T-helper 2 cell treated with Interferon-gamma antibody and Interleukin-4, amounts not matched to agents 5 μg/mL and 100 μg/mL, for 36 hours (primary cell): Measurements from ENCODE around the gene ZNF423.

Experiments used
- DNase-seq: peaks from one replicate; pipeline ENCODE4 v3.0.0; 2021; ENCODE audit warnings: low spot score
- H3K27ac Mint-ChIP-seq: one replicate; pipeline ENCODE4 v1.8.0; 2021; ENCODE audit warnings: mild to moderate bottlenecking, mixed read lengths
- H3K27me3 Mint-ChIP-seq: one replicate; pipeline ENCODE4 v1.8.0; 2021; ENCODE audit warnings: low read depth, mixed read lengths
- H3K36me3 Mint-ChIP-seq: one replicate; pipeline ENCODE4 v1.8.0; 2021; ENCODE audit warnings: low read depth, mixed read lengths
- H3K4me1 Mint-ChIP-seq: one replicate; pipeline ENCODE4 v1.8.0; 2021; ENCODE audit warnings: low read depth, mixed read lengths
- H3K4me3 Mint-ChIP-seq: one replicate; pipeline ENCODE4 v1.8.0; 2022; ENCODE audit warnings: mild to moderate bottlenecking, moderate library complexity, mixed read lengths
- H3K9me3 Mint-ChIP-seq: one replicate; pipeline ENCODE4 v1.8.0; 2021; ENCODE audit warnings: mixed read lengths

ZNF423 gene

DNA sequence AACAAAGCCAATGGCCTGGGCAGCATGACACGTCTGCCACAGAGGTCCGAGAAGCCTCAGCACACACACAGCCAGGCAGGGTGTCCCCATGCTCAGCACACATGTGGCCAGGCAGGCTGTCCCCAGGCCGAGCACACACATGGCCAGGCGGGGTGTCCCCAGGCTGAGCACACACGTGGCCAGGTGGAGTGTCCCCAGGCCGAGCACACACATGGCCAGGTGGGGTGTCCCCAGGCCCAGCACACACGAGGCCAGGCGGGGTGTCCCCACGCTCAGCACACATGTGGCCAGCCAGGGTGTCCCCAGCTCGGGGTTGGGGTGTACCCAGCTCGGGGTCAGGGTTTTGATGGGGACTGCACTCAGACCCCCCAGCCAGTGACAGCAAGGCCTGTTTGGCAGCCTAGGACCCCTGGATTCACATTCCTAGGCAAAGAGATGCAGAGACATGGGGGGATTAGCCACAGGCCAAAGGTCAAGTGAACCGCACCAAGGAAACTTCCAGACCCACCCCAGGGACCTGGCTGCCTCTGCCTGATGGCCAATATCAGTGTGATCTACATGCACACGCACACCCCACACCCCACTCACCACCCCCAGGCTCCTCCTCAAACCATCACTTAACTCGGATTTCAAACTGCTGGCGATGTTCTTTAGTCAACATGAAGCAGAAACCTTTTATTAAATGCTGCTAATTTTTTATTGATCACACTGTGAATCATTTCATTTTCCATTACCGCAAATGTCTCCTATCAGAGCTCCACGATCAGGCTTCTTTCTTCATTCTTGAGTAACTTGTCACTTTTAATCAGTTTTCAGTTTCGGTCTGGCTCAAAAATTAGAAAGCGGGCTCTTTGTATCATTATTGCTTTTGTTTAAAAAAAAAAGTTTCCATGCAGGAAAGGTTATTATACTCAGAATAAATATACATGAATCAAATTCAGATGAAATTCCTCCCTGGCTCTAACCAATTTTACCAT is 111.4 kb downstream of the ZNF423 start:
- Mint-ChIP-seq H3K36me3 (no peaks in the 10 kb centered on the region), H3K9me3 (no peaks in the 10 kb centered on the region), H3K27ac (no peak overlapping the region), H3K27me3 (no peaks in the 10 kb centered on the region), H3K4me1 (no peaks in the 10 kb centered on the region), H3K4me3 (no peak overlapping the region)
- DNase-seq, result no peak

DNA sequence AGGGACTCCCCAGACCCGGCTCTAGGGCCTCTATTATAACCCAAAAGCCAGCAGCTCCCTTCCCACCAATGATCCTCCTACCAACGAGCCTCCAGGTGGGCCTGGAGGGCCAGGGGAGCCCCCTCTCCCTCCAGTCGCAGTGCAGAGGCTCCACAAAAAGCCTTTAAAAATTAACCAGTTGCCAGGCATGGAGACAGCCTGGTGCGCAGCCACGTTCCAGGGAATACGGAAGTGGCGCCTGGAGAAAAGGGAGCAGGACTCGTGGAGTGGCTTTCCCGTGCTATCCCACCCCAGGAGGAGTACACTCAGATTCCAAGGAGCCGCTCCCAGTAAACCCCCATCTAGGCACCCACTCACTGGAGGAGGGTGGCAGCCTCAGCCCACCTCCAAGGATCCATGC is 112.3 kb downstream of the ZNF423 start:
- Mint-ChIP-seq H3K4me3 (no peak overlapping the region), H3K9me3 (no peaks in the 10 kb centered on the region), H3K36me3 (no peaks in the 10 kb centered on the region), H3K4me1 (no peaks in the 10 kb centered on the region), H3K27me3 (no peaks in the 10 kb centered on the region), H3K27ac (no peak overlapping the region)
- DNase-seq, result no peak

DNA sequence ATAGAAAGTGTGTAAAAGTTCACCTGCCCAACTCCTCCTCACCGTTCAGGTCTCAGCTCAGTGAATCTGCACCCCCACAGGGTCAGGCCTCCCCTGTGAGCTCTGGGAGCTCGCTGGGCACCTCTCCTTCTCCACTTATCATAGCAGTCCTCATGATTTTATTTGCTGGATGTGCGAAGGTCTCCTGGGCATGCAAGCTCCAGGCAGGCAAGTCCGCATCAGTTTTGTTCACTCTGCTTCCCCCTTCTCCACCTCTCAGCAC is 112.8 kb downstream of the ZNF423 start:
- no peak for DNase-seq
- Mint-ChIP-seq H3K4me1 (no peaks in the 10 kb centered on the region), H3K36me3 (no peaks in the 10 kb centered on the region), H3K27me3 (no peaks in the 10 kb centered on the region), H3K4me3 (no peak overlapping the region), H3K27ac (no peak overlapping the region), H3K9me3 (no peaks in the 10 kb centered on the region)

DNA sequence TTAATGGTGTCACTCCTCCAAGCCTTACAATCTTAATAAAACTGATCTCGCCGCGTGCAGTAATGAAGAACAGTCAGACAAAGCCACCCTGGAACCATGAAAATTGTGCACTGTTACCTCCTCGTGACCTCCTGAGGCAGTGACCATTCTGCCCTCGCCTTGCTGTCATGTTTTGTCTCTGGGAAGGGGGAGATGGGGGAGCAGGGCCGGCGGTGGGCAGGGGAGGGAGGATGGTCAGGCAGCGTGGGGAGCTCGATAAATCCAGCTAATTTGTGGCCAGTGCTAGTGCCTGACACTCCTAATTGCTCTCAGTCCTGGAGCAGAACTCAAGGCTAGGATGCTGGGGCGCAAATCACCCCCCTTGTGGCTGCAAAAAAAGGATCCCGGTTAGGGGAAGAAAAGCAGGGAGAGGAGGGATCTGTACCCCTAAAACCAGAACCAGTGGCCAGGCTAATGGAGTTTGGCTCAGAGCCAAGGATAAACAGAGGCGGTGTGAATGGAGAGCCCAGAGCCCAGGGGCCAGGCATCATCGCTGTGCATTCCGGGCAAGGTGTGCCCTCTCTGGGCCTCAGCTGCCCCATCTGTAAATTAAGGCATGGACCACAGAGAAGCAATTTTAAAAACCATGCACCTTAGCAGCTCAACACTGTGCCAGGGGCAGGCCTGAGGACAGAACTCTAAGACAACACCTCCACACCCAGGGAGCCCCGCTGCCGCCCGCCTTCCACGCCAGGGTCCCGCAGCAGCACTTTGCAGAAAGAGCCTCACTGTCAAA is 113.3 kb downstream of the ZNF423 start:
- no peaks in the 10 kb centered on the region for H3K36me3 Mint-ChIP-seq
- DNase-seq, result no peak
- no peaks in the 10 kb centered on the region for H3K27me3 Mint-ChIP-seq
- H3K27ac Mint-ChIP-seq, result no peak overlapping the region
- H3K9me3 Mint-ChIP-seq, result no peaks in the 10 kb centered on the region
- H3K4me1 Mint-ChIP-seq, result no peaks in the 10 kb centered on the region
- H3K4me3 Mint-ChIP-seq, result no peak overlapping the region

DNA sequence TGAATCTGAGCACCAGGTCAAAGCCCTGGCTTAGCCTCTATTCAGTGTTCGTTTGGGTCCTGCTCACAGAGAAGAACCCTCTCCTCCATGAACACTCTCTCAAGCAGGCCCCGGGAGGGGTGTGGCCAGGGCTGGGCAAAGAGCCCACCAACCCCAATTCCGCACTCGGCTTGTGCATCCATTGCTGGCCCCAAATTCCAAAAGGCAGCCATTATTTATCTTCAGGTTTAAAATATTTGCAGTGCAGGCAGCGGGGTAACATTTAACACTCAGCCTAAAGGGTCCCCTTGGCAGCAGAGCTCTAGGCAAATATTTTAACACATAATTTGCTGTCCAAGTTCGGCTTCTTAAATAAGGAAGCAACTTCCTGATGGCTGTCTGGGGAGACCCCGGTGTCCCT is 115.7 kb downstream of the ZNF423 start:
- no peak overlapping the region for H3K27ac Mint-ChIP-seq
- H3K9me3 Mint-ChIP-seq, result no peaks in the 10 kb centered on the region
- no peaks in the 10 kb centered on the region for H3K4me1 Mint-ChIP-seq
- no peaks in the 10 kb centered on the region for H3K27me3 Mint-ChIP-seq
- no peak for DNase-seq
- H3K4me3 Mint-ChIP-seq, result no peak overlapping the region
- no peaks in the 10 kb centered on the region for H3K36me3 Mint-ChIP-seq

DNA sequence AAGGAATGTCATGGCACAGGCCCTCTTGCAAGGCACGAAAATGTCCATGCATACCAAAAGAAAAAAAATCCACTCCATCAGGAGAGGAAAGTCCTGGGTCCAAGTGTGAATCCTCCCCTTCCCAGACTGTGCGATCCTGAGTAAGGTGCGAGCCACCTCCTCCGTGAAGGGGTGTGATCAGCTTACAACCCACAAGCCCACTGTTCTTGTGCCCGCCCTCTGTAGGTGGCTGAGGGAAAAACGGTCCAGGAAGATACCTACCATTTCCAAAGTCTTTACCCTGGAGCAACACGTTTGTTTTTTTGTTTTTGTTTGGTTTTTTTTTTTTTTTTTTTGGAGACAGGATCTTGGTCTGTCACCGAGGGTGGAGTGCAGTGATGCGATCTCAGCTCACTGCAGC is 116.5 kb downstream of the ZNF423 start:
- no peak overlapping the region for H3K27ac Mint-ChIP-seq
- no peak overlapping the region for H3K4me3 Mint-ChIP-seq
- no peaks in the 10 kb centered on the region for H3K36me3 Mint-ChIP-seq
- no peaks in the 10 kb centered on the region for H3K9me3 Mint-ChIP-seq
- DNase-seq, result no peak
- H3K27me3 Mint-ChIP-seq, result no peaks in the 10 kb centered on the region
- no peaks in the 10 kb centered on the region for H3K4me1 Mint-ChIP-seq

DNA sequence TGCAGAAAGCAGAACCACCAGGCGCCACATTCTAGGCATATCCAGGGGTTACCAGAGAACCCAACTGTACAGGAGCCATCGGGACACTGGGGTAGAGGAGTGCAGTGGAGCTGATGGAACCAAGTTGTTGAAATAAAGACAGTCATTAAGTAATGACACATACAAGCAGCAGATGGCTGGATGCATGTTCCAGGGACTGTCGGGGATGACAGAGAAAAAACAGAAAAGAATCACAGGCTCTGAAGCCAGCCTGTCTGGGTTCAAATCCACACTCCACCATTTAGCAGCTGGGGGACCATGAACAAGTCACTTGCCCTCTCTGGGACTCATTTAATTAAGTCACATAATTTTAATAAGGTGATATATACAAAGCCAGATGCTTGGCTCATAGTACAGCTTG is 117.1 kb downstream of the ZNF423 start:
- Mint-ChIP-seq H3K9me3 (no peaks in the 10 kb centered on the region), H3K27ac (no peak overlapping the region), H3K4me1 (no peaks in the 10 kb centered on the region), H3K4me3 (no peak overlapping the region), H3K27me3 (no peaks in the 10 kb centered on the region), H3K36me3 (no peaks in the 10 kb centered on the region)
- no peak for DNase-seq

DNA sequence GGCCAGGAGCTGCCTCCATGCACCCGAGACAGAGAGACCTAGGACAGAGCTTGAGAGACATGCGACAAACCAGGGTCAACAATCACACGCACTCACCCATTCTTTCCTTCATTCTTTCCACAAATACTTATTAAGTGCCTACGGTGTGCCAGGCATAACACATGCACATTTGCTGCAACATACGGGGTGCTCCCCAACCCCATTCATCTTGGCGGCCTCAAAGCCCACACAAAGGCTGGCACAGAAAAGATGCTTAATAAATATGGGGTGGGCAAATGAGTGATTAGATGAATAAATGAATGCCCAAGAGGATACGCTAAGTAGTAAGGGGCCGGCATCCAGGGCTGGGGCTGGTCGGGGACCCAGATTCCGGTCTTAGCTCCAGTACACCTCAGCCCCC is 117.9 kb downstream of the ZNF423 start:
- Mint-ChIP-seq H3K36me3 (no peaks in the 10 kb centered on the region), H3K9me3 (no peaks in the 10 kb centered on the region), H3K27ac (no peak overlapping the region), H3K4me3 (no peak overlapping the region), H3K4me1 (no peaks in the 10 kb centered on the region), H3K27me3 (no peaks in the 10 kb centered on the region)
- no peak for DNase-seq

DNA sequence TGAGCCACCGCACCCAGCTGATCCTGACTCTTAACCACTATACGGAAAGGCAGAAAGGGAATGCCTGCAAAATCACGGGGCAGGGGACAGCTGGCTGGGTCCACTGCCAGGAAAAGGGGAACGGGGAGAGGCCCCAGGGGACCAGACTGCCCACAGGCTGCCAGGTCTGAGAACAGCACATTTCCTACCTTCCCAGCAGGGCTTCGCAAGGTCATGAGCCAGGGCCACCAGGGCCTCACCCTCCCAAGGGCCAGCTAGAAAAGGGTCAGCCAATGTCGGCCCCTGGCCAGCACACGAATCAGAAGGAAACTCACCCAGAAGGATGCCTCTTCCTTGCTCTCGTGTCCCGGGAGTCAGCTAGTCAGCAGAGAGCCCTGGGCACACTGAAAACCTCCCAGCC is 118.4 kb downstream of the ZNF423 start:
- DNase-seq, result no peak
- Mint-ChIP-seq H3K27ac (no peak overlapping the region), H3K4me1 (no peaks in the 10 kb centered on the region), H3K36me3 (no peaks in the 10 kb centered on the region), H3K27me3 (no peaks in the 10 kb centered on the region), H3K9me3 (no peaks in the 10 kb centered on the region), H3K4me3 (no peak overlapping the region)

DNA sequence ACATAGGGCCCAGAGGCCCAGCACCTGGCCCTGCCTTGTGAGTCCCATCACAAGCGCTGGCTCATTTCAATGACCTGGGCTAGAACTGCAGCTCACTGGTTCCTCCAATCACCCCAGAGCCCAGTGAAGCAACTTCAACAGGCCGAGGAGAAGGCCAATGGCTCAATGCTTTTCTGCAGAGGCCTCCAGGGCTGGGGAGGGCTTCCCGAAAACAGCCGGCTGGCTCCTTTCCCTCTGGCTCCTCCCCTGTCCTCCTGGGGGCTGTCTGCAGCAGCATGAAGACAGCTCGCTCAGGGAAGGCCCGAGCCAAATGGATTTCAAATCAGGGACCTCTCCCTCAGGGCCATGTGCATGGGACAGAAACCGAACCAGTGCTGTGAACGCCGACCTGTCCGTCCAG is 121.6 kb downstream of the ZNF423 start:
- Mint-ChIP-seq H3K4me1 (no peaks in the 10 kb centered on the region), H3K4me3 (no peak overlapping the region), H3K27ac (no peak overlapping the region), H3K27me3 (no peaks in the 10 kb centered on the region), H3K9me3 (peaks cover 10% of the 10 kb centered on the region), H3K36me3 (no peaks in the 10 kb centered on the region)
- no peak for DNase-seq

DNA sequence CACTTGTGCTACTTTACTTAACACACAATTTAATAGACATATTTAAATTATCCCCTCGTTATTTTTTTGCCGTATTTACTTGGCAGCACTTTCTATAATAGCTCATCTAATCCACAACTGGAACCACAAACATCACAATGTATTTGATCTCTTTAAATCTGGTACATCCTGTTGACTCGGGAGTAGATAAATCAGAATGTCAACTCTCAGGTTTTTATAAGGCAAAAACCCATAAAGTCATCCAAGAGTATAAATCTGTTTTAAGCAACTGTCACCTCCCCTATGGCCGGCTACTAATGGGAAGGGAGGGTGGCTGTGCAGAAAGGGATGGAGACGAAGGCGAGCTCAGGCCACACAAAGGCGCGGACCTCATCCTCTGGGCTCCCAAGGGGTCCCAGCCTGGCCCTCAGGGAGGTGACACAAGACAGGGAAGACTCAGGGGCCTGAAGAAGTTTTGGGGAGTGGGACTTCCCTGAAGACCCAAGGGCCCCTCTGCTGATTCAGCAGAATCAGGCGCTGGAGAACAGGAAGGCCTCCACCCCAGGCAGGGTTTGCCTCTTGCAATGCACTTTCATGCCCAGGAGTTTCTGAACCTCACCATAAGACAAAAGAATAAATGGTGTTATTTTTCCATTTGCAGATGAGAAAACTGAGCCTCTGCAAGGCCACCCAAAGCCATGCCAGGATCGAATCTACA is 122.5 kb downstream of the ZNF423 start:
- H3K9me3 Mint-ChIP-seq, result peaks cover 10% of the 10 kb centered on the region
- no peaks in the 10 kb centered on the region for H3K4me1 Mint-ChIP-seq
- H3K27ac Mint-ChIP-seq, result no peak overlapping the region
- H3K4me3 Mint-ChIP-seq, result no peak overlapping the region
- no peaks in the 10 kb centered on the region for H3K36me3 Mint-ChIP-seq
- DNase-seq, result no peak
- no peaks in the 10 kb centered on the region for H3K27me3 Mint-ChIP-seq

DNA sequence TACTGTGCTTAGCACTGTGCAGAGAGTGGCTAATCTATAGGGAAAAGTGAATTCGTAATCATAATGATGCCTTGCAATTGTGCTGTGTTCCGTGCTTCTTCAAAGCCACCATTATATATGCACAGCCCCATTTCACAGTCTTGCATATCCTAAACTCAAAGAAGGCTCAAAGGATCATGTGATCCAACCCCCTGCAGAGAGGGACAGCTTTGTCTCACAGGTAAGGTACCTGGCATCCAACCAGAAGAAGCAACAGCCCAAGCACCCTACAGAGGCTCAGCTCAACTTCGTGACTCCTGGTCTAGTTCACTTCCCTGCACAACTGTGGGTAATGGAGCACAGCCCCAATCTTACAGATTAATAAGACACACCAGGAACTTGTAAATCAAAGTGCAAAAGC is 124.0 kb downstream of the ZNF423 start:
- Mint-ChIP-seq H3K9me3 (peaks cover 10% of the 10 kb centered on the region), H3K4me1 (no peaks in the 10 kb centered on the region), H3K27ac (no peak overlapping the region), H3K27me3 (no peaks in the 10 kb centered on the region), H3K36me3 (no peaks in the 10 kb centered on the region), H3K4me3 (no peak overlapping the region)
- DNase-seq, result no peak

DNA sequence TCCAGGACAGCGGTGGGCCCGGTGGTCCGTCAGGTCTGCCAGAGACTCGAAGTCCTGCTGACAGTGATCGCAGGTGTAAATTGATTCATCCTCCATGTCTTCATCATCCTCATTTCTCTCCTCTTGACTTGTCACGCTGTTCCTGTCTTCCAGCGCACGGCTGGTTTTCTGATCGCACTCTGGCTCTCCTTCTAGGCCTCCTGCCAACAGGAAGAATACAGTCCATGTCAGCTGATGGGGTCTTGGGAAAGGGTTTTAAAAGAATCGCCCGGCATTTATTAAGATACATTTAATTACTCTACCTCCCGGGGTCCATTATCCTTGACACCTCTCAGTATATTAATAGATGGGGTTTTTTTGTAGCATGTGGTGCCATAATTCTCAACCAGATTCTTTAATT is 125.1 kb downstream of the ZNF423 start:
- Mint-ChIP-seq H3K4me1 (no peaks in the 10 kb centered on the region), H3K36me3 (no peaks in the 10 kb centered on the region), H3K4me3 (no peak overlapping the region), H3K27ac (no peak overlapping the region), H3K27me3 (no peaks in the 10 kb centered on the region), H3K9me3 (peaks cover 10% of the 10 kb centered on the region)
- DNase-seq, result no peak

DNA sequence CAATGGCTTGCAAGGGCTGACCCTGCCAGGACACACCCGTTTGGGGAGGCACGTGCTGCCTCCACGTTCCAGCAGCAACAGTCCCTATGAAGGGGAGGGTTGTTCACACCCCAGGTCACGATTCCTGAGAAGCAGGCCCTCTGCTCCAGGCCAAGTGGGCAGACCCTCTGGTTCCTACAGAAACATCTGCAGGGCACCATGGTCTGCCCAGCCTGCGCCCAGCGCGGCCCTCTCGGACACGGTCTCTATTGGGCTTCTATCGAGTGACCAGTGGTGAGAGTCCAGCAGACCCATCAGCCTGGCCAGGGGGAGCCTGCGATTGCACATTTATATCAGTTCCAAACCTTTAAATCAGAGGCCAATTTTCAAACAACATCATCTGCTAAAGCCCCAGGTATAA is 128.3 kb downstream of the ZNF423 start:
- Mint-ChIP-seq H3K27me3 (no peaks in the 10 kb centered on the region), H3K9me3 (peaks cover 10% of the 10 kb centered on the region), H3K27ac (no peak overlapping the region), H3K4me1 (no peaks in the 10 kb centered on the region), H3K36me3 (no peaks in the 10 kb centered on the region), H3K4me3 (no peak overlapping the region)
- DNase-seq, result no peak
